GM10248 (cell line): ENCODE data around the gene LCA5.
A peak's percentile ranks its signal among the peaks of the same experiment; 100 is the strongest.
"Not testable (repeated sequence)": the region's sequence is repeated elsewhere in the genome, so short reads cannot be mapped to it uniquely, and the experiment has no call there.

Source experiments
- CTCF ChIA-PET: fragments of 300-600 bp; sonication (Branson Sonifier 250); formaldehyde crosslinking; extraction: SDS; loops from one replicate; lab custom pipeline; 2021; ENCODE audit warnings: antibody characterized with exemption; lab: Yijun Ruan, JAX
- POLR2A ChIA-PET: fragments of 350-650 bp; sonication (Branson Sonifier 250); formaldehyde crosslinking; extraction: SDS; loops from one replicate; lab custom pipeline; 2020; ENCODE audit warnings: antibody characterized with exemption; lab: Yijun Ruan, JAX
- DNase-seq: peaks from one replicate; pipeline ENCODE4 v3.0.0; 2012; ENCODE audit errors: extremely low spot score
- TF ChIP-seq, protein P1 (sequence below): IDR thresholded peaks from 2 replicates; pipeline ENCODE4 v1.5.1; 2012; ENCODE audit warnings: mild to moderate bottlenecking, low read depth; ENCODE audit errors: extremely low read depth, missing control alignments, control extremely low read depth

The LCA5 gene

DNA sequence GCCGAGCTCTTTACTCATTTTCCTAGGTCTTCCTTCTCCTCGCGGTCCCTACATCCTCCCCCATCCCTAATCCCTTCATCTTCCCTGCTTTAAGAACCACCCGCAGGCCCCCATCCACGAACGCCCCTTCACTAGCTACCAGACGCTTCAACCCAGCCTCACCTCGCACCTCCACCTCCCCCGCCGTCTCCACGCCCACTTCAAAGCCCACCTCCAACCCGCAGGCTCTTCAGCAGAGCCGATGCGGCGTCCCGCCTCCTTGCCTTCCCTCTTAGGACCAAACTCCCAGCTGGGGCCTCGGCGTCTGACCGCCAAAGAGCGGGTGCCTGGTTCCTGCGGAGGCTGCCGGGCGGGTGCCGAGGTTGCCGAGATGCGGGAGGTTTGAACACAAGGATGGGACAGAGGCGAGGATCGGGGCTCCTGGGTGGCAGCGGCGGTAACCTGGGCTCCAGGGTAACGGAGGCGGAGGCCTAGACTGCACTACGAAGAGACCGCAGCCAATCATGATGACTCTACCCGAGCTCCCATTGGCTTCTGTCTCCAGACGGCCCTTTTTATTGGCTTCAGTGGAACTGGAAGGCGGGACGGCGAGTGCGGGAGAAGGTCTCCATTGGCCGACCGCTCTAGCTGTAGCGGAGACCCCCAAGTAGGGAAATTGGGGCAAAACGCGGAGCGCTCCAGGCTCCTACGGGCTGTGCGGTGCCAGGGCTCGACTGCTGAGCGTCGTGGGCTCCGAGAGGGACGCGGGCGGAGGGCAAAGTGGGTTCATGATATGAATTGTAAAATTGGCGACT, at the start of gene LCA5:
Gene LCA5 (minus strand): TSS at position 477 of the 794 bp plus-strand sequence. CDS start 18,536 bp downstream, outside the sequence.
- TF ChIP-seq, protein P1, sequence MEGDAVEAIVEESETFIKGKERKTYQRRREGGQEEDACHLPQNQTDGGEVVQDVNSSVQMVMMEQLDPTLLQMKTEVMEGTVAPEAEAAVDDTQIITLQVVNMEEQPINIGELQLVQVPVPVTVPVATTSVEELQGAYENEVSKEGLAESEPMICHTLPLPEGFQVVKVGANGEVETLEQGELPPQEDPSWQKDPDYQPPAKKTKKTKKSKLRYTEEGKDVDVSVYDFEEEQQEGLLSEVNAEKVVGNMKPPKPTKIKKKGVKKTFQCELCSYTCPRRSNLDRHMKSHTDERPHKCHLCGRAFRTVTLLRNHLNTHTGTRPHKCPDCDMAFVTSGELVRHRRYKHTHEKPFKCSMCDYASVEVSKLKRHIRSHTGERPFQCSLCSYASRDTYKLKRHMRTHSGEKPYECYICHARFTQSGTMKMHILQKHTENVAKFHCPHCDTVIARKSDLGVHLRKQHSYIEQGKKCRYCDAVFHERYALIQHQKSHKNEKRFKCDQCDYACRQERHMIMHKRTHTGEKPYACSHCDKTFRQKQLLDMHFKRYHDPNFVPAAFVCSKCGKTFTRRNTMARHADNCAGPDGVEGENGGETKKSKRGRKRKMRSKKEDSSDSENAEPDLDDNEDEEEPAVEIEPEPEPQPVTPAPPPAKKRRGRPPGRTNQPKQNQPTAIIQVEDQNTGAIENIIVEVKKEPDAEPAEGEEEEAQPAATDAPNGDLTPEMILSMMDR, result no peak
- peak; percentile 93 for DNase-seq
- CTCF ChIA-PET, result interaction anchor here (0.8 to 1.6 kb wide), 7 partner anchors 9 to 458 kb away, joined by 3 to 7 read pairs (median 3); no protein-coding TSS in a partner anchor
- POLR2A ChIA-PET, result interaction anchor here (0.7 to 1.1 kb wide), 2 partner anchors 459 to 460 kb away, joined by 3 to 4 read pairs; partner anchors contain the start of gene PHIP

DNA sequence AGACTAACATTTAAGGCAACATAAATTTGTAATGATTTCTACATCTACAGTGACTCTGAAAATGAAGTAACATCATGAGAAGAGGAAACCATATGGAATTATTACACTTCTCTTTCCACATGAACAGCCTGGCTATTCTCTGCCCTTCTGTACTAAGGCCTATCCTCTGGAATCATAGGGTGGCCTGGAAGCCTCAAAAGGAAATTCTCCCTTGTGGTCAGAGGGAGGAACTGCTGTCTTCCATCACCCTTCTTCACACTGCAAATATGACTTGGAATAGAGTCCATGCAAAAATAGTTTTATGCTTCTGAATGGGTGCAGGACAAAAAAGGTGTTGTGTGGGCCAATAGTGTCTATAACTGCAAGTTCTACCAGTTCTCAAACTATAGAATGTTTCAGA, 49.3 kb upstream of the LCA5 start:
- TF ChIP-seq, protein P1, result no peak
- DNase-seq, result no peak
- POLR2A ChIA-PET, result no interaction called here
- CTCF ChIA-PET, result interaction anchor here (1.2 kb wide), 1 partner anchor 29 kb away, joined by 3 read pairs; no protein-coding TSS in a partner anchor

DNA sequence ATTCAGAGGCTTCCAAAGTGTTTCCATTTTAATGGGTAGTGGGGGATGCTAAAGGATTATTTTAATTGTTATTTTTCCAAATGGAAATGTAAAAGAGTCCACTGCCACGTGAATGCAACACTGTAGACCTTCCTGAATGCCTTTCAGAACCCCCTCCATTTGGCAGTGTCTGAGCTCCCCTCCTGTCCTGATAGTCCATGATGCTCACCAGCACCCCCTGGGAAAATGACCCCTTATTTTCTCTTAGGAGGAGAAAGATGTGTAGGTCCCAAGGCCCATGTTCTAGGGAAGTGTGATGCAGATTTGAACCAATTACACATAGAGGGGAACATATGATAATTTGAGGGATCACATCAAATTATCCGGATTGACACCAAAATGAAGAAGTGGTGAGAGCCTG, 47.1 kb upstream of the LCA5 start:
- no peak for DNase-seq
- POLR2A ChIA-PET, result no interaction called here
- CTCF ChIA-PET, result no interaction called here
- TF ChIP-seq, protein P1, result no peak

DNA sequence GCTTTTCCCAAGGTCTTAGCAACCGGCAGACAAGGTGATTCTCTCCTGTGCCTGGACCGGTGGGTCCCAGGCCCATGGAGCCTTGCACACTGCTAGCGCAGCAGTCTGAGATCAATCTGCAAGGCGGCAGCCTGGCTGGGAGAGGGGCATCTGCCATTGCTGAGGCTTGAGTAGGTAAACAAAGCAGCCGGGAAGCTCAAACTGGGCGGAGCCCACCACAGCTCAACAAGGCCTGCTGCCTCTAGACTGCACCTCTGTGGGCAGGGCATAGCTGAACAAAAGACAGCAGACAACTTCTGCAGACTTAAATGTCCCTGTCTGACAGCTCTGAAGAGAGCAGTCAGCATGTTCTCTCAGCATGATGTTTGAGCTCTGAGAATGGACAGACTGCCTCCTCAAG, 40.7 kb upstream of the LCA5 start:
- POLR2A ChIA-PET, DNase-seq: not testable (repeated sequence)
- CTCF ChIA-PET, result interaction anchor here (1.0 to 1.7 kb wide), 3 partner anchors 14 to 292 kb away, joined by 3 read pairs; no protein-coding TSS in a partner anchor

DNA sequence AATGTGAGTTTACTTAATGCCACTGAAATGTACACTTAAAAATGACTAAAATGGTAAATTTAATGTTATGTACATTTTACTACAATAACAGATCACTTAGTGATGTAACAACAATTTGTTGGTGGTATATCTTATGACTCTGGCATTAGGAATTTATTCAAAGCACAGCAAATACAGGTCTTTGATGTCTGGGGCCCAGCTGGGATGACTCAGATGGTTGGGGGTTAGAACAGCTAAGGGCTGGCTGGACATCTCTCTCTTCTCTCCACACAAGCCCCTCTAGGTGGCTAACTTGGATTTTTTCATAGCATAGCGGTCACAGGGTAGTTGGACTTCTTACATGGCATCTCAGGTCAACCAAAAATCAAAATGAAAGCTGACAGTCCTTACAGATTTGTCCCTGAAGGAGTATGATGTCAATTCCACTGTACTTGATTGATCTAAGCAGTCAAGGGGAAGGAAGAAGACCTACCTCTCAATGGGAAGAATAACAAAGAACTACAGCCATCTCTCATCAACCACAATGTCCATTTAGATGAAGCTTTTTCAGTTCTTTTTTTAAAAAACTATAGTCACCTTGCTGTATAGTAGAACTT, 37.5 kb upstream of the LCA5 start:
- no peak for DNase-seq
- POLR2A ChIA-PET, result no interaction called here
- CTCF ChIA-PET, result interaction anchor here (0.7 to 1.5 kb wide), 3 partner anchors 38 to 72 kb away, joined by 3 to 4 read pairs (median 3); no protein-coding TSS in a partner anchor
- TF ChIP-seq, protein P1, result no peak

DNA sequence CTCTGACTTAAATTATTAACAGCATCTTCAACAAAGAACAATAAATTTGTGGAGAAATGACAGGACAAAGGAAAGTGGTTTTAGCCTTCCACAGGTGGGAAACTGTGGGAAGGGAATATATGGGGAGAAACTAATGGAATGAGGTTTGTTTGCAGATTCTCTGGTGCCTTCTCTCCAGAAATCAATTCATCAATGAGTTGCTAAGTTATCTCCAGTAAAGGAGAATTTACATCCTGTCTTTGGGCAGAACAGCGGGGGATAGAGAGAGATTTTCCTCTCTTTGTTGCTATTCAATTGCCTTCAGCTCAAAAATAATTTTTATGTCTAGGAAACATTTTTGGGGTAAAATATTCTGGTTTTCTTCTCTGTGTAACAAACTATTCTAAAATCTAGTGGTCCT, 36.9 kb upstream of the LCA5 start:
- ChIA-PET POLR2A (no interaction called here), CTCF (interaction anchor here (1.5 kb wide), 1 partner anchor 60 kb away, joined by 3 read pairs; no protein-coding TSS in a partner anchor)
- TF ChIP-seq, protein P1, result no peak
- no peak for DNase-seq

DNA sequence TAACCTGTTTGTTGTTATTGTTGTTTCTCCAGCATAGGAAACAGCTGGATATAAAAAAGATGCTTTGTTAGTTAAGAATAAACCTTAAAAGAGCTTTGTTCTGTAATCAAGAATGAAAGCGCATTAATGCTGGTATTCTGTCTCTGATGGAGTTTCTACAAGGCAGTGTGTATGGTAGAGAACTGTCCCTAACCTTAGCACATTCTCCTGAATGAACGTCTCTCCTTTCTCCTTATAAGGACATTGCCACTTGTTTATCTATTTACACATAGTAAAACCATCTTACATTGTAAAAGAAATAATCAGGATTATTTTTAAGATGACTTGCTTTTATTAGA, 33.8 kb upstream of the LCA5 start:
- DNase-seq, result no peak
- POLR2A ChIA-PET, result no interaction called here

More for the DNA sequence above, 33.8 kb upstream of the LCA5 start:
- TF ChIP-seq, protein P1, result no peak
- CTCF ChIA-PET, result interaction anchor here (1.1 to 3.1 kb wide), 17 partner anchors 9 to 211 kb away, joined by 3 to 12 read pairs (median 4); partner anchors contain the start of gene SH3BGRL2
